Measurements from ENCODE around the gene CENPC.
A peak's percentile ranks its signal among the peaks of the same experiment; 100 is the strongest.
"Not testable (repeated sequence)": the region's sequence is repeated elsewhere in the genome, so short reads cannot be mapped to it uniquely, and the experiment has no call there.

The CENPC gene

DNA sequence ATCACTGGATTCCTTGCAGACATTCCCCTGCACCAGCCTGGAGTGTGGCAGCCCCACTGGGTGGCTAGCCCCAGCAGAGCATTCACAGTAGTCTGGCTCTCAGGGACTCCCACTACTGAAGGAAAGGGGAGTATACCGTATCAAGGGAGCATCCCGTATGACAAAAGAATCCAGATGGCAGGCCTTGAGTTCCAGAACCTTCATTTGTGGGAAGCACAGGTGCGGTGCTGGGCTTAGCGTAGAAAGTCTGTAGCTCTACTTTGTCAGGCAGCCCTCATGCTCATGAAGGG lies 79.6 kb downstream of the CENPC start:
- peaks cover 9% of the 10 kb centered on the region for H3K36me3 Mint-ChIP-seq
- no peaks in the 10 kb centered on the region for H3K27me3 Mint-ChIP-seq
- H3K4me1 Mint-ChIP-seq (ENCODE audit: low read depth) = peaks cover 1% of the 10 kb centered on the region
- no peaks in the 10 kb centered on the region for H3K9me3 Mint-ChIP-seq (ENCODE audit: low read depth)
- no peak overlapping the region for H3K27ac Mint-ChIP-seq
- no peak overlapping the region for H3K4me3 Mint-ChIP-seq

DNA sequence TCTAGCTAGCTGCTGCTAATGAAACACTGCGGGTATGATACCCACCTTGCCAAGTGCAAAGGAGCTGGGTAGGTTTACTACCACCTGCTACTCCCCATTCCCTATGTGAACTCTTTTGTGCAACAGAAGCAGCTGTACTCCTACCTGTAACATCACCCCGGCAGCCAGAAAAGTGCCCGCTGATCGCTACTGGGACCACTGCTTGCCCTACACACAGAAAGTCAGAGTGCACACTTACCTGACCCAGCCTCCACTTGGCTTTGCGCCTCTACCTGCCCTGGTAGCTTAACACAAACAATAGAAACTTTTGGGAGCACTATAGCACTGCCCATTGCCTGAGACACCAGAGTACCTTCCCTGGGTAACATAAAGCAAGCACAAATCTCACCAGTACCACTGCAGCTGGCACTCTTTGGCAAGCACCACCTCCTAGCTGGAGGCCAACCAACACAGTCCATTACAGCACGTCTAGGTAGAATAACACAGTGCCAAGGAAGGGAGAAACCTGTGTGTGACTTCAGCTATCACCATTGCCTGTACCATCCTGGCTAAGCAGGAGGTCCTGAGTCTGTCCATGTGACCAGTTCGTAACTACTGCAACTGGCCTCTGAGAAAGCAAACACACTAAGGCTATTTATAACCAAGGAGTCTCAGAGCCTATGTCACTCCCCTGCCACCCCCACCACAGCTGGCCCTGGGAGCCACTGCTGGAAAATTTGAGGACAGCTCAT lies 80.1 kb downstream of the CENPC start:
- no peak overlapping the region for H3K4me3 Mint-ChIP-seq
- no peaks in the 10 kb centered on the region for H3K27me3 Mint-ChIP-seq
- no peaks in the 10 kb centered on the region for H3K9me3 Mint-ChIP-seq (ENCODE audit: low read depth)
- H3K4me1 Mint-ChIP-seq (ENCODE audit: low read depth) = peaks cover 1% of the 10 kb centered on the region
- no peak overlapping the region for H3K27ac Mint-ChIP-seq
- H3K36me3 Mint-ChIP-seq = peaks cover 7% of the 10 kb centered on the region

DNA sequence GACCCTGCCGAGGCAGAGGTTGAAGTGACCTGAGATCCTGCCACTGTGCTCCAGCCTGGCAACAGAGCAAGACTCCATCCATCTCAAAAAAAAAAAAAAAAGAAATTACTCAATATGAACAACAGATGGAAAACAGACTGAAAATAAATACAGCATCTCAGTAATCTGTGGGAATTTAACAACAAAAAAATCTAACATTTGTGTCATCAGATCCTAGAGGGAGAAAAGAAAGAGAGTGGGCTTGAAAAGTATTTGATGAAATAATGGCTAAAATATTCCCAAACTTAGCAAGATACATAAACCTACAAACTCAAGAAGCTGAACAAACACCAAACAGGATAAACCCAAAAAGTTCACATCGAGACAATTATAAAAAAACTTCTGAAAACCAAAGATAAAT lies 84.7 kb downstream of the CENPC start:
- Mint-ChIP-seq H3K27me3 (no peaks in the 10 kb centered on the region), H3K36me3 (peaks cover 17% of the 10 kb centered on the region), H3K27ac (no peak overlapping the region), H3K4me1 (ENCODE audit: low read depth) (peaks cover 1% of the 10 kb centered on the region), H3K4me3 (no peak overlapping the region), H3K9me3 (ENCODE audit: low read depth) (no peaks in the 10 kb centered on the region)

DNA sequence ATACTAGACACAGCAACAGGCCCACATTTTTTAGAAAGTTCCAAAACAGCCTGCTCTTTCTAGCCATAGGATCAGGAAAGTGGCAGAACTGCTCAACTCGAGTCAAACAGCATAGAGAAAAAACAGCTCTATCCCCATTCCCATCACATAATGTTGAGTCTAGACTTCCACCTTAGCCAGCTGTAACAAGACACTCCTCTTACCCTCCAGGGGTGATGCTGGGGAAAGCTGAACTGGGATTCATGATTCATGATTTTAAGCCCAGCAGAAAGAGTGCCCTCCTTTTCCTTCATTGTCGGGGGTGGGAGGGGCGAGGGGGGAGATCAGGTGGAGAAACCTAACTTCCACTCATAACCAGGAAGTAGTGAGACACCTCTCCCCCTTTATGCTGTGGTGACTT lies 86.1 kb downstream of the CENPC start:
- H3K9me3 Mint-ChIP-seq (ENCODE audit: low read depth) = no peaks in the 10 kb centered on the region
- peaks cover 1% of the 10 kb centered on the region for H3K4me1 Mint-ChIP-seq (ENCODE audit: low read depth)
- no peak overlapping the region for H3K4me3 Mint-ChIP-seq
- H3K27me3 Mint-ChIP-seq = no peaks in the 10 kb centered on the region
- peaks cover 24% of the 10 kb centered on the region for H3K36me3 Mint-ChIP-seq
- no peak overlapping the region for H3K27ac Mint-ChIP-seq

DNA sequence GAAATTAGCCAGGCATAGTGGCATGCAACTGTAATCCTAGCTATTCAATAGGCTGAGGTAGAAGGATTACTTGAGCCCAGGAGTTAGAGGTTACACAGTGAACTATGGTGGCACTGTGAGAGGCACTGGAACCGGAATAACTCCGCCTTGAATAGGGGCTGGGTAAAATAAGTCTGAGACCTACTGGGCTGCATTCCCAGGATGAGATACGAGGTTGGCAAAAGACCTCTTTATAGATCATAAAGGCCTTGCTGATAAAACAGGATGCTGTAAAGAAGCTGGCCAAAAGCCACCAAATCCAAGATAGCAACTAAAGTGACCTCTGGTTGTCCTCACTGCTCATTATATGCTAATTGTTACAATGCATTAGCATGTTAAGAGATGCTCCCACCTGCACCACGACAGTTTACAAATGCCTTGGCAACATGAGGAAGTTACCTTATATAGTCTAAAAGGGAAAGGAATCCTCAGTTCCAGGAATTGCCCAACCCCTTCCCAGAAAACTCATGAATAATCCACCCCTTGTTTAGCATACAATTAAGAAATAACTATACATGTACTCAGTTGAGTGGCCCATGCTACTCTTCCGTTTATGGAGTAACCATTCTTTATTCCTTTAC lies 88.6 kb downstream of the CENPC start:
- H3K4me1 Mint-ChIP-seq (ENCODE audit: low read depth) = no peaks in the 10 kb centered on the region
- no peaks in the 10 kb centered on the region for H3K9me3 Mint-ChIP-seq (ENCODE audit: low read depth)
- H3K4me3 Mint-ChIP-seq = no peak overlapping the region
- H3K27ac Mint-ChIP-seq = no peak overlapping the region
- no peaks in the 10 kb centered on the region for H3K27me3 Mint-ChIP-seq
- H3K36me3 Mint-ChIP-seq = peaks cover 34% of the 10 kb centered on the region

DNA sequence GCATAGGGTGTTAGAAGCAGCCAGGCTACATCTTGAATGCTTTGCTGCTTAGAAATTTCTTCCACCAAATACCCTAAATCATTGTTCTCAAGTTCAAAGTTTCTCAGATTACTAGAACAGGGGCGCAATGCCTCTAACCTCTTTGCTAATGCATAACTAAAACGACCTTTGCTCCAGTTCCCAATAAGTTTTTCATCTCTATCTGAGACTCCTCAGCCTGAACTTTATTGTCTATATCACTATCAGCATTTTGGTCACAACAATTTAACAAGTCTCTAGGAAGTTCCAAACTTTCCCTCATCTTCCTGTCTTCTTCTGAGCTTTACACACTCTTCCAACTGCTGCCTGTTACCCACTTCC lies 92.5 kb downstream of the CENPC start:
- peaks cover 44% of the 10 kb centered on the region for H3K36me3 Mint-ChIP-seq
- not testable (repeated sequence) for H3K9me3 Mint-ChIP-seq (ENCODE audit: low read depth); H3K4me3 Mint-ChIP-seq; H3K27ac Mint-ChIP-seq; H3K4me1 Mint-ChIP-seq (ENCODE audit: low read depth); H3K27me3 Mint-ChIP-seq

DNA sequence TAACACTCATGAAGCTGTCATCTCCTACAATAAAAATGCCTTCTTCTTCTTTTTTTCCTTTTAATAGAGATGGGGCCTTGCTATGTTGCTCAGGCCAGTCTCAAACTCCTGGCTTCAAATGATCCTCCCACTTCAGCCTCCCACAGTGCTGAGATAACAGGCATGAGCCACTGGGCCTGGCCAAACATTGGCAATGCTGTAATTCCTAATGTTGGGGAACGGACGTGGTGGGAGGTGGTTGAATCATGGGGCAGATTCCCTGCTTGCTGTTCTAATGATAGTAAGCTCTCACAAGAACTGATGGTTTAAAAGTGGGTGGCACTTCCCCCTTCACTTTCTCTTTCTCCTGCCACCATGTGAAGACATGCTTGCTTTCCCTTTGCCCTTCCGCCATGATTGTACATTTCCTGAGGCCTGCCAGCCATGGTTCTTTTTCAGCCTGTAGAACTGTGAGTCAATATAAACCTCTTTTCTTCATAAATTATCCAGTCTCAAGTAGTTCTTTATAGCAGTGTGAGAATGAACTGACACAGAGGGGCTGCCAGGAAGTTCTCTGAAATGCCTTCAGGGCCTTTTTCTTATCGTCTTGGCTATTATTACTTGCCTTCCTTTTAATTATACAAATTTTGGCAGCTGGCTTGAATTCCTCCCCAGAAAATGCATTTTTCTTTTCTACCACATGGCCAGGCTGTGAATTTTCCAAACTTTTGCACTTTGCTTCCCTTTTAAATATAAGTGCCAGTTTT lies 93.0 kb downstream of the CENPC start:
- Mint-ChIP-seq H3K36me3 (peaks cover 45% of the 10 kb centered on the region), H3K4me1 (ENCODE audit: low read depth) (no peaks in the 10 kb centered on the region), H3K27me3 (no peaks in the 10 kb centered on the region), H3K27ac (peak overlapping the region; percentile 54), H3K4me3 (no peak overlapping the region), H3K9me3 (ENCODE audit: low read depth) (no peaks in the 10 kb centered on the region)

DNA sequence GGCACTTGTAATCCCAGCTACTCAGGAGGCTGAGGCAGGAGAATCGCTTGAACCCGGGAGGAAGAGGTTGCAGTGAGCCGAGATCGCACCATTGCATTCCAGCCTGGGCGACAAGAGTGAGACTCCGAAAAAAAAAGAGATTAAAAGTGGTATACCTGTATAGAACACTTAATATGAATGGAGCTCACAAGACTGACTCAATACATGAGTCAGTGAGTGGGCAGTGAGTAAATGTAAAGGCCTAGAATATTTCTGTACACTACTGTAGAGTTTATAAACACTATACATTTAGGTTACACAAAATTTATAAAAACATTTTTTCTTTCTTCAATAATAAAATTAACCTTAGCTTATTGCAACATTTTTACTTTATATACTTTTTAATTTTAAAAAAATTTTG lies 93.8 kb downstream of the CENPC start:
- Mint-ChIP-seq H3K27ac (no peak overlapping the region), H3K4me3 (no peak overlapping the region), H3K9me3 (ENCODE audit: low read depth) (no peaks in the 10 kb centered on the region), H3K36me3 (peaks cover 42% of the 10 kb centered on the region), H3K27me3 (no peaks in the 10 kb centered on the region), H3K4me1 (ENCODE audit: low read depth) (no peaks in the 10 kb centered on the region)

DNA sequence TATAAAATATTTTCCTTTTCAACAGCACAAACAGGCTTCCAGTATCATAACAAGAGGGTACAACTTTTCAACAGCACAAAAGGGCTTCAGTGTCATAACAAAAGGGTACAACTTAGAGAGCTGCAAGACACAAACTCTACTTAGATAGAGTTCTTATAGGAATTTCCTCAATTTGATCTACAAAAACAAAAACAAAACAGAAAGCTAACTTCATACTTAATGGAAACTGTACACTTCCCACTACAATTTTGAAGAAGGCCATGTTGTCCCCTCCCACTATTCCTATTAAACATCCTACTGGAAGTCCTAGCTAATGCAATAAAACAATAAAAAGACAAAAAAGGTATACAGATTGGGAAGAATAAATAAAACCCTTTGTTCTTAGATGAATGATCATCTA lies 96.7 kb downstream of the CENPC start:
- H3K9me3 Mint-ChIP-seq (ENCODE audit: low read depth) = no peaks in the 10 kb centered on the region
- no peak overlapping the region for H3K4me3 Mint-ChIP-seq
- H3K4me1 Mint-ChIP-seq (ENCODE audit: low read depth) = no peaks in the 10 kb centered on the region
- no peaks in the 10 kb centered on the region for H3K27me3 Mint-ChIP-seq
- no peak overlapping the region for H3K27ac Mint-ChIP-seq
- H3K36me3 Mint-ChIP-seq = peaks cover 43% of the 10 kb centered on the region

DNA sequence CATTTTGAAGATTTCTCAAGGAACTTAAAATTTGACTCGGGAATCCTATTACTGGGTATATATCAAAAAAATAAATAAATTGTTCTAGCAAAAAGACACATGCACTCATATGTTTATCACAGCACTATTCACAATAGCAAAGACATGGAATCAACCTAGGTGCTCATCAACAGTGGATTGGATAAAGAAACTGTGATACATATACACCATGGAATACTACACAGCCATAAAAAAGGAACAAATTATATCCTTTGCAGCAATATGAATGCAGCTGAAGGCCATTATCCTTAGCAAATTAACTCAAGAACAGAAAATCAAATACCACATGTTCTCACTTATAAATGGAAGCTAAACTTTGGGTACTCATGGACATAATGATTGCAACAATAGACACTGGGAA lies 97.4 kb downstream of the CENPC start:
- no peaks in the 10 kb centered on the region for H3K27me3 Mint-ChIP-seq
- no peak overlapping the region for H3K27ac Mint-ChIP-seq
- H3K36me3 Mint-ChIP-seq = peaks cover 39% of the 10 kb centered on the region
- H3K4me3 Mint-ChIP-seq = no peak overlapping the region
- H3K9me3 Mint-ChIP-seq (ENCODE audit: low read depth) = no peaks in the 10 kb centered on the region
- H3K4me1 Mint-ChIP-seq (ENCODE audit: low read depth) = no peaks in the 10 kb centered on the region

DNA sequence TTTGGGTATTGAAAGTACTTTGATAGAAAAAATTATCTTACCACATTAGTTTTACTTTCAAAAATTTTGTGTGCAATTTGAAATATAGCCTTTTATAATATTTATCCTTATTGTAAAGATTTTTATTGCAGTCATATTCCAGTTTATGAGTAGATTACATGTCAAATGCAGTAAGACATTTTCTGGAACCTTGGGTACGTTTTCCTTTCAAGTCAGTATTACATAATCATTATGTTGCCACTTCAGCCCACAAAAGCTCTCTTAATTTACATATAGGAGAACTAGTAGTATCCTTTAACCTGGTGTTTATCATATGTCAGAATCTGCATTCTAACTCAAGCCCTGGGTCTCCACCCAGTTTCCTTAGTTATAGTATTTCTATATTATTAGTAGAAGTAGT lies 98.5 kb downstream of the CENPC start:
- Mint-ChIP-seq H3K27me3 (no peaks in the 10 kb centered on the region), H3K4me1 (ENCODE audit: low read depth) (no peaks in the 10 kb centered on the region), H3K9me3 (ENCODE audit: low read depth) (no peaks in the 10 kb centered on the region), H3K36me3 (peaks cover 42% of the 10 kb centered on the region), H3K4me3 (no peak overlapping the region), H3K27ac (no peak overlapping the region)

DNA sequence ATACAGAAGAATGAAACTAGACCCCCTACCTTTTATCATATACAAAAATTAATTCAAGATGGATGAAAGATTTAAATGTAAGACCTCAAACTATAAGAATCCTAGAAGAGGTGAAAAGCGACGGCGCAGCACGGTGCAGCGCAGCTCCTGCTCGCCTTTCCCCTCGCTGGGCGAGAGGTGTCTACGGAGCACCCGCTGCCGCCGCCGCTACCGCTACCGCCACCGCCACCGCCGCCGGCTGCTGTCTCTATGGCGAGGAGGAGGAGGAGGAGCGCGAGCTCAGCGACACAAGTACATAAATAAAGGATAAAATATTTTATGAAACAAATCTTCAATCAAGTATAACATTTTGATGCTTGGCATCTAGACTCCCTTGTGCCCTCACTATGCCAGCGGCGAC lies 99.4 kb downstream of the CENPC start:
- H3K9me3 Mint-ChIP-seq (ENCODE audit: low read depth); H3K27ac Mint-ChIP-seq; H3K27me3 Mint-ChIP-seq; H3K4me3 Mint-ChIP-seq; H3K4me1 Mint-ChIP-seq (ENCODE audit: low read depth): not testable (repeated sequence)
- H3K36me3 Mint-ChIP-seq = peaks cover 47% of the 10 kb centered on the region

DNA sequence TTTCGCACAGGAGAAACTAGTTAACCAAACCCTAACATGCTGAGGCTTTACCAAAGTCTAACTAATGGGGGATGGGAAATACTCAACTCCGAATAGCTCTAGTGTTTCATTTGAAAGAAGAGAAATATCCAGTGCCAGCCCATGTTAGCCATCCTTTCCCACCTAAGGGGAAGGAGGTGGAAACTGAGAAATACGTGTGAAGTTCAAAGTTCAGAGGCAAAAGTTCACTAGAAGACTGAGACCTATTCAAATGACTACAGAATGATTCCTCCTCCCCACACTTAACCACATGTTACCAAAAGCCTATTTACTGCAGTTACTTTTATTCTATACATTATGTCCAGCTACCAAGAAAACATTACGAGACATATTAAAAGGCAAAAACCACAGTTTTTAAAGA lies 106.3 kb downstream of the CENPC start:
- H3K36me3 Mint-ChIP-seq = peaks cover 41% of the 10 kb centered on the region
- H3K27me3 Mint-ChIP-seq = no peaks in the 10 kb centered on the region
- H3K4me1 Mint-ChIP-seq (ENCODE audit: low read depth) = no peaks in the 10 kb centered on the region

DNA sequence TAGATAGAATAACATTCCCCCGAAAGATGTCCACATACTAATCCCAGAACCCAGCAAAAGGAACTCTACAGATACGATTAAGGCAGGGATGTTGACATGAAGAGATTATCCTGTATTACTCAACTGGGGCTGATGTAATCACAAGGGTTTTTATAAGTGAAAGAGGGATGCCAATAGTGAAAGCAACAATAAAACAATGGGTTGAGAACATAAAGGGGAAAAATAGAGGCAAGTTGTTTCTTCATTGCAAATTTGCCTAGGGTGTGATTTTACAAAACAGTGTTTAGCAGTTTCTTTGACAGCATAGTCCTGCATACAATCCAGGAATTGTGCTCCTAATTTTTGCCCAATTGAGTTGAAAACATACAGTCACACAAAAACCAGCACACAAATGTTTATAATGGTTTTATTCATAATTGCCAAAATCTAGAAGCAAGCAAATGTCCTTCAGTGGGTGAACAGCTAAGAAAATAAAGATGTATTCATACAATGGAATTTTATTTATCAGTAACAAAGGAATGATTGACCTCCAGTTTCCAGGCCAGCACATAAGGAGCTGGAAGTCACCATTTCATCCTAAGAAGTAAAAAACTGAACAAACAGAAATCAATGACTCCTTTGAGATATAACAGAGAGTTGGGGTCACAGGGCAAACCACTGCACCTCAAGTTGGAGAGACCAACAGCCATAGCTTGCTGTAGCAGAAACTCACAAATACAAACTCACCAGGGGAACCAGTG lies 107.2 kb downstream of the CENPC start:
- Mint-ChIP-seq H3K9me3 (ENCODE audit: low read depth) (peaks cover 8% of the 10 kb centered on the region), H3K27ac (no peak overlapping the region), H3K36me3 (peaks cover 42% of the 10 kb centered on the region), H3K4me3 (no peak overlapping the region), H3K27me3 (no peaks in the 10 kb centered on the region), H3K4me1 (ENCODE audit: low read depth) (no peaks in the 10 kb centered on the region)

More for the DNA sequence above, 106.3 kb downstream of the CENPC start:
- peaks cover 5% of the 10 kb centered on the region for H3K9me3 Mint-ChIP-seq (ENCODE audit: low read depth)
- H3K4me3 Mint-ChIP-seq = no peak overlapping the region
- no peak overlapping the region for H3K27ac Mint-ChIP-seq

DNA sequence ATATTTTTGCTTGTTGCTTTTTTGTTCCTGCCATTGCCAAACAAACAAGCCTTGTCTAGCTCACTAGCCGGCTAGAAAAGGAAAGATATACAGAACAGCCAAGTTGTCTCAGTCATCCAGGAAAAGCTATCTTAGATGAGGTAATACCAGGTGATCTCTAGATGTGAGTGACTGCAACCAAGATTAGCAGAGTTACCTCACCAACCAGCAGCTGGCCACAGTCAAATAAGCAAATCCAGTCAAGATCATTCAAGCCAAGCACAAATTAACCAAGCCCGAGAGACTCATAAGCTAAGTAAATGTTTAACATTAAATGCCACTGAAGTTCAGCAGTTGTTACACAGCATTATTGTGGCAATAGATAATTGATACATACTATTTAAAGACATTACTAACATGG lies 108.6 kb downstream of the CENPC start:
- Mint-ChIP-seq H3K4me1 (ENCODE audit: low read depth) (no peaks in the 10 kb centered on the region), H3K27me3 (no peaks in the 10 kb centered on the region), H3K36me3 (peaks cover 40% of the 10 kb centered on the region), H3K4me3 (no peak overlapping the region), H3K9me3 (ENCODE audit: low read depth) (peaks cover 15% of the 10 kb centered on the region), H3K27ac (no peak overlapping the region)
